ENCODE data around the gene NR1H3. TPM values are rescaled to one million over a fixed set of nuclear protein-coding genes. Genes with fewer than 3 reads are reported as not detected.

NR1H3 gene
- total RNA-seq, 1 donor from 2014 or later: 49.2 TPM

DNA sequence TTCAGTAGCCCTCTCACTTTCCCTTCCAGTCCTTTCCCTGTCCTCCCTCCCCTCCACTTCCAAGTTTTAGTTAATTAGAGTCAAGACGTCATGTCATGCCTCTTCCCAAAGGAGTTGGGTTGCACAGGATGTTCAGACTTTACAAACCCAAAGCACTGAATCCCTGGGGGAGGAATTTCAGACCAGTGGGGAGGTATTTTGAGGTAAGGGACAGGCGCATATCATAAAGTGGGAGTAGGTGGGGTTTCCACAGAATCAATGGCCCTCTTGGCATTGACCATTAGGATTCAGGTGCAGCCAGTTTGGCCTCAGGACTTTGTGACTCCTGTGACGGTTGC lies 8.4 kb upstream of the NR1H3 start:
- no peaks in the 10 kb centered on the region for H3K9me3 ChIP-seq
- DNase-seq (no peak), ATAC-seq (no peak)
- no peaks in the 10 kb centered on the region for H3K27me3 ChIP-seq (ENCODE audit: low read depth)
- TF ChIP-seq, protein P1, sequence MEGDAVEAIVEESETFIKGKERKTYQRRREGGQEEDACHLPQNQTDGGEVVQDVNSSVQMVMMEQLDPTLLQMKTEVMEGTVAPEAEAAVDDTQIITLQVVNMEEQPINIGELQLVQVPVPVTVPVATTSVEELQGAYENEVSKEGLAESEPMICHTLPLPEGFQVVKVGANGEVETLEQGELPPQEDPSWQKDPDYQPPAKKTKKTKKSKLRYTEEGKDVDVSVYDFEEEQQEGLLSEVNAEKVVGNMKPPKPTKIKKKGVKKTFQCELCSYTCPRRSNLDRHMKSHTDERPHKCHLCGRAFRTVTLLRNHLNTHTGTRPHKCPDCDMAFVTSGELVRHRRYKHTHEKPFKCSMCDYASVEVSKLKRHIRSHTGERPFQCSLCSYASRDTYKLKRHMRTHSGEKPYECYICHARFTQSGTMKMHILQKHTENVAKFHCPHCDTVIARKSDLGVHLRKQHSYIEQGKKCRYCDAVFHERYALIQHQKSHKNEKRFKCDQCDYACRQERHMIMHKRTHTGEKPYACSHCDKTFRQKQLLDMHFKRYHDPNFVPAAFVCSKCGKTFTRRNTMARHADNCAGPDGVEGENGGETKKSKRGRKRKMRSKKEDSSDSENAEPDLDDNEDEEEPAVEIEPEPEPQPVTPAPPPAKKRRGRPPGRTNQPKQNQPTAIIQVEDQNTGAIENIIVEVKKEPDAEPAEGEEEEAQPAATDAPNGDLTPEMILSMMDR (IDR thresholded peaks at IDR 0.05): no peak
- peak overlapping the region; percentile 91 for H3K4me3 ChIP-seq
- intact Hi-C loops (cut with DNase I): no loop called here
- peak overlapping the region; percentile 93 for H3K27ac ChIP-seq
- peaks cover 44% of the 10 kb centered on the region for H3K4me1 ChIP-seq
- peaks cover 20% of the 10 kb centered on the region for H3K36me3 ChIP-seq

DNA sequence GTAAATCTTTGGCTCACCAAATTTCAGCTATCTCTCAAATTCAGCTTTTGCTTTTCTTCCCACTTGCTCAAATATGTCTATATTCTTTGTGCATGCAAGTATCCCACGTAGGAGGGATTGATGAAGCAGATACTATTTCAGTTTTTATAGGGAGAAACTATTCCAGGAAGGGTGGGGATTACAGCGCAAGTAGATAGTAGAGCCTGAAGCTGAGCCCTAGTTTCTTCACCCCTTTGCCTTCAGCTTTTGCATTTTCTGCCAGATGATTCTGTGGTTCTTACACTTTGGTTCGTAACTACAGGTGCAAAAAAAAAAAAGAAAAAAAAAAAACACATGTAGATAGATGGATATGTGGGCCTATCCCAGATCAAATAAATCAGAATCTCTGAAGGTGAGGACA lies 6.0 kb upstream of the NR1H3 start:
- Histone ChIP-seq H3K4me3 (no peak overlapping the region), H3K36me3 (no peaks in the 10 kb centered on the region), H3K4me1 (peaks cover 57% of the 10 kb centered on the region), H3K27ac (no peak overlapping the region), H3K9me3 (no peaks in the 10 kb centered on the region), H3K27me3 (ENCODE audit: low read depth) (no peaks in the 10 kb centered on the region)
- DNase-seq: no peak
- no peak for ATAC-seq
- TF ChIP-seq, protein P1 (IDR thresholded peaks at IDR 0.05): no peak
- intact Hi-C loops (cut with DNase I): no loop called here

DNA sequence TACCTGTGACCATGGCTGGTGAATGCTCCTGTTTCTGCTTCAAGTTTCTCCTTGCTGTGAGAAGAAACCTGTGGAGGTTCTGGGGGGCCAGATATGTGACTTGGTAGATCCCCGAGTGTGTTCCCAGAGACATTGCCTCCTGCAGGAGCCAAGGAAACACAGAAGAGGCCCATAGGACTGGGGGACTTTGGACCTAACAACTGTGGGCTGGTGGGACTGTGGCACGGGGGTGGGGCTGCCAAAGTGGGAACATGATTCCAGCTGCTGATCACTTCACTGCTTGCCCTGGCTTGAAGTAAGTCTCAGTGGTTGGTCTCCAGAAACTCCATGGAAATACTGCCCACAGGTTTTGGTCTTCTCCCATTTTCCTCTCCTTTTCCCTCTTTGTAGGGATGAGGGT lies 4.1 kb upstream of the NR1H3 start:
- H3K4me3 ChIP-seq: no peak overlapping the region
- intact Hi-C loops (cut with DNase I): no loop called here

DNA sequence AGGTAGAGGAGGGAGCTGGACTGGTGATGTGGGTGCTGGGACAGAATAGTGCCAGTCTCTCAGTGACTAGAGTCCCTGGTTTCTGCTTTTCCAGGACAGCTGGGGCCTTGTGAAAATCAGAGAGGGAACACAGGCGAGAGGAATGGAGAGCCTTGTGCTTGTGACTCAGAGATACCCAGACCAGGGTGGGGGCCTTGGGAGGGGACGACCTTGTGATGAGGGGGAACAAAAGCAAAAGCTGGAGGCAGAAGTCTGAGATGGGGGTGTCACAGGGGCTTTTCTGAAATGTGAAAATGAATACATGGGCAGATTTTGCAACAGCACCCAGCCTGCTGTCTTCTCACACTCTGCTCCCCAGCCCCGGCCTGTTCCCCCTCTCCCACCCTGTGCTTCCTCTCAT lies 3.4 kb upstream of the NR1H3 start:
- peak overlapping the region; percentile 67 for H3K27ac ChIP-seq
- TF ChIP-seq, protein P1 (IDR thresholded peaks at IDR 0.05): no peak
- intact Hi-C loops (cut with DNase I): no loop called here
- DNase-seq: peak; percentile 39
- no peaks in the 10 kb centered on the region for H3K9me3 ChIP-seq
- no peaks in the 10 kb centered on the region for H3K27me3 ChIP-seq (ENCODE audit: low read depth)
- H3K4me3 ChIP-seq: no peak overlapping the region
- no peaks in the 10 kb centered on the region for H3K36me3 ChIP-seq
- no peak for ATAC-seq
- peaks cover 62% of the 10 kb centered on the region for H3K4me1 ChIP-seq

More for the DNA sequence above, 4.1 kb upstream of the NR1H3 start:
- no peak for ATAC-seq
- peak; percentile 22 for DNase-seq
- TF ChIP-seq, protein P1 (IDR thresholded peaks at IDR 0.05): no peak
- Histone ChIP-seq H3K4me1 (peaks cover 58% of the 10 kb centered on the region), H3K27me3 (ENCODE audit: low read depth) (no peaks in the 10 kb centered on the region), H3K9me3 (no peaks in the 10 kb centered on the region), H3K36me3 (no peaks in the 10 kb centered on the region), H3K27ac (peak overlapping the region; percentile 67)

DNA sequence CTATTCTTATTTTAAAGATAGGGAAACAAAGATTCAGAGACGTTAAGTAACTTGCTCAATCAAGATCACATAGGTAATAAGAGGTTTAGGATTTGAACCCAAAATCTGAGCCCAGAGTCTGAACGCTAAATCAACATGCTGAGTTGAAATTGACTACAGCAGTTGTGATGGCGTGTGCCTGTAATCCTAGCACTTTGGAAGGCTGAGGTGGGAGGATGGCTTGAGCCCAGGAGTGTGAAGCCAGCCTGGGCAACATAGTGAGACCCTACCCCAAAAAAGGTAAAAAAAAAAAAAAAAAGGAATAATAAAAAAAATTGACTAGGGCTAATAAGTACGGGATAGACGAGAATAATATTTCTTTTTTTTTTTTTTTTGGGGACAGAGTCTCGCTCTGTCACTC lies 1.4 kb upstream of the NR1H3 start:
- Histone ChIP-seq H3K27ac (no peak overlapping the region), H3K27me3 (ENCODE audit: low read depth) (no peaks in the 10 kb centered on the region), H3K36me3 (peaks cover 2% of the 10 kb centered on the region), H3K4me3 (no peak overlapping the region), H3K9me3 (no peaks in the 10 kb centered on the region), H3K4me1 (peaks cover 66% of the 10 kb centered on the region)
- intact Hi-C loops (cut with DNase I): no loop called here
- ATAC-seq (no peak), DNase-seq (no peak)
- TF ChIP-seq, protein P1 (IDR thresholded peaks at IDR 0.05): no peak

DNA sequence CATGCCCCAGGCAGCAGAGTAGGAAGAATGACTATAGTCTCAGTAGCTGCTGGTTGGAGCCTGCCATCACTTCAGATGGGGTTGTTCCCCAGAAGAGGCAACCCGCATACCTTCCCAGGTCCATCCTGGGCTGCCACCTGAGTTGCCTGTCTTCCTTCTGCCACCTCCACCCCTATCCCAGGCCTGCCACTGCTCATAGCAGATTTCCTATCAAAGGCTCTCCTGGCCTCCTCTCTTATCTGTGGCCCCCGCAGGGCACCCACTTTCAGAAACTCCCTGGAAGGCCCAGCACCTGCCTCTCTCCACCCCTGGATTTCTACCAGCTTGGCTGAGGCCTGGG lies 649 bp upstream of the NR1H3 start:
- peak overlapping the region; percentile 52 for H3K4me3 ChIP-seq
- H3K27ac ChIP-seq: peak overlapping the region; percentile 74
- TF ChIP-seq, protein P1 (IDR thresholded peaks at IDR 0.05): no peak
- no peaks in the 10 kb centered on the region for H3K9me3 ChIP-seq
- H3K36me3 ChIP-seq: peaks cover 7% of the 10 kb centered on the region
- intact Hi-C loops (cut with DNase I): no loop called here
- H3K4me1 ChIP-seq: peaks cover 66% of the 10 kb centered on the region
- no peak for ATAC-seq
- no peak for DNase-seq
- no peaks in the 10 kb centered on the region for H3K27me3 ChIP-seq (ENCODE audit: low read depth)

Data from lower lobe of right lung (tissue), 2 donors.